ENCODE results near the gene HAPLN2. TPM values are rescaled to one million over a fixed set of nuclear protein-coding genes. Genes with fewer than 3 reads are reported as not detected.
"Not testable (repeated sequence)": the region's sequence is repeated elsewhere in the genome, so short reads cannot be mapped to it uniquely, and the experiment has no call there.

The HAPLN2 gene
- total and polyA plus RNA-seq, 2 of the 4 experiments (the other 2 are of a cell fraction), result not detected

DNA sequence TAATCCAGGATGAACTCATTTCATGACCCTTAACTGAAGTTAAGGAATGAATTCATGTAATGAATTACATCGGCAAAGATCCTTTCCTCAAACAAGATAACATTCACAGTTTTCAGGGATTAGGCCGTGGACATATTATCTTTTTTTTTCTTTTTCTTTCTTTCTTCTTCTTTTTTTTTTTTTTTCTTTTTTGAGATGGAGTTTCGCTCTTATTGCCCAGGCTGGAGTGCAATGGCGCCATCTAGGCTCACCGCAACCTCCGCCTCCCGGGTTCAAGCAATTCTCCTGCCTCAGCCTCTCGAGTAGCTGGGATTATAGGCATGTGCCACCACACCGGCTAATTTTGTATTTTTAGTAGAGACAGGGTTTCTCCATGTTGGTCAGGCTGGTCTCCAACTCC lies 11.9 kb downstream of the HAPLN2 start:
- dilution Hi-C loops (cut with HindIII; ENCODE audit: low sequenced_read_pairs, unreplicated experiment); H2AFZ ChIP-seq (replicated peaks; ENCODE audit: low read length, poor library complexity); H3K9me3 ChIP-seq (ENCODE audit: control insufficient read depth, insufficient read depth, low read length); H3K18ac ChIP-seq (ENCODE audit: low read depth, low read length); H2AK5ac ChIP-seq (ENCODE audit: low read depth, low read length); CTCF ChIA-PET; H3K36me3 ChIP-seq (ENCODE audit: control insufficient read depth, insufficient read depth, low read length); H3K4me1 ChIP-seq (ENCODE audit: control insufficient read depth, insufficient read depth, low read length); in situ Hi-C loops (cut with MboI; ENCODE audit: low sequenced_read_pairs); H2BK5ac ChIP-seq (ENCODE audit: low read depth, low read length, poor library complexity, severe bottlenecking); H2BK20ac ChIP-seq (ENCODE audit: low read depth, low read length); H3K27ac ChIP-seq (ENCODE audit: insufficient read depth, low read length); H4K5ac ChIP-seq (ENCODE audit: low read depth, low read length); H2AK9ac ChIP-seq (replicated peaks; ENCODE audit: low read depth, low read length, poor library complexity); H3K79me1 ChIP-seq (ENCODE audit: low read depth in 1 of 2, low read length in 2 of 2); POLR2A ChIA-PET (ENCODE audit: unreplicated experiment); H4K20me1 ChIP-seq (ENCODE audit: insufficient read depth, low read length); H3K56ac ChIP-seq (ENCODE audit: extremely low read depth, insufficient read depth, low read length); H3K4me3 ChIP-seq (ENCODE audit: insufficient read depth, low read depth, low read length); H3K4ac ChIP-seq (ENCODE audit: low read depth, low read length); H2BK15ac ChIP-seq (ENCODE audit: low read depth, low read length); H3K4me2 ChIP-seq (ENCODE audit: low read depth, low read length); H3K14ac ChIP-seq (replicated peaks; ENCODE audit: low read depth, low read length); H3K9me1 ChIP-seq (ENCODE audit: insufficient read depth, low read length); H4K8ac ChIP-seq (ENCODE audit: low read depth in 2 of 2, low read length in 2 of 2); intact Hi-C loops (cut with micrococcal nuclease); DNase-seq; H4K91ac ChIP-seq (ENCODE audit: insufficient read depth, low read depth, low read length); H3K23ac ChIP-seq (ENCODE audit: low read depth, low read length); BruUV-seq (replicated peaks); ATAC-seq (ENCODE audit: low read depth); H2BK120ac ChIP-seq (ENCODE audit: low read depth, low read length); H3K9ac ChIP-seq (ENCODE audit: low read depth, low read length): not testable (repeated sequence)
- peaks cover 53% of the 10 kb centered on the region for H3K27me3 ChIP-seq (ENCODE audit: control insufficient read depth, insufficient read depth, low read length)
- no CpG with 5 or more reads among the region's 9 CpGs for WGBS, 2 experiments (ENCODE audit: extremely low coverage in 2 of 2, insufficient read length in 1 of 2)

Data from IMR-90 (cell line).